Chondrocyte (in vitro differentiated cells): ENCODE measurements around the gene TENT4A. TPM values are rescaled to one million over a fixed set of nuclear protein-coding genes. Genes with fewer than 3 reads are reported as not detected.

Experiments
- DNase-seq: peaks from one replicate; pipeline ENCODE4 v3.0.0; 2021; ENCODE audit warnings: mixed read lengths, low spot score
- H3K27ac Mint-ChIP-seq: one replicate; pipeline ENCODE4 v1.8.0; 2021; ENCODE audit warnings: mild to moderate bottlenecking, moderate library complexity, mixed read lengths; ENCODE audit not compliant: unreplicated experiment
- H3K27me3 Mint-ChIP-seq: 2 replicates; pipeline ENCODE4 v1.8.0; 2021; ENCODE audit warnings: low read depth, mixed read lengths
- H3K36me3 Mint-ChIP-seq: 2 replicates; pipeline ENCODE4 v1.8.0; 2021; ENCODE audit warnings: low read depth, mixed read lengths
- H3K4me1 Mint-ChIP-seq: 2 replicates; pipeline ENCODE4 v1.8.0; 2021; ENCODE audit warnings: low read depth, mild to moderate bottlenecking, mixed read lengths
- H3K4me3 Mint-ChIP-seq: one replicate; pipeline ENCODE4 v1.8.0; 2021; ENCODE audit warnings: mild to moderate bottlenecking, moderate library complexity, mixed read lengths; ENCODE audit not compliant: unreplicated experiment
- H3K9me3 Mint-ChIP-seq: 2 replicates; pipeline ENCODE4 v1.8.0; 2021; ENCODE audit warnings: low read depth, mixed read lengths
- total RNA-seq: library from RNA; stranded (reverse); gene quantifications from 3 replicates; pipeline ENCODE4 v1.2.1, GENCODE V29; 2021
- TF ChIP-seq, protein P1 (sequence below): fragments of 200-600 bp; sonication (generic); IDR thresholded peaks from 2 replicates; pipeline ENCODE4 v1.5.0; 2021; ENCODE audit warnings: antibody characterized with exemption, mild to moderate bottlenecking, moderate library complexity

Gene TENT4A
- total RNA-seq, 1 donor from 2014 or later = 21.5 TPM

DNA sequence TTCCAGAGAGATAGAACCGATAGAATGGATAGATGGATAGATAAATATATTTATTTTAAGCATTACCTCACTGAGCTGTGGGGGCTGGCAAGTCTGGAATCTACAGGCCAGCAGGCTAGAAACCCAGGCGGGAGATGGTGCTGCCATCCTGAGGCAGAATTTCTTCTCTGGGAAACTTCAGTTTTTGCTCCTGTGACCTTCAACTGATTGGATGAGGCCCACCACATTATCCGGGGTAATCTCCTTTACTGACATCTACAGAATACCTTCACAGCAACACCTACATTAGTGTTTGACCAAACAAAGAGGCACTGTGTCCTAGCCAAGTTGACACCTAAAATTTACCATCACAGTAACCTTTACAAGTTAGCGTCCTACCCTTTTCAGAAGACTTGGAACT lies 29.2 kb upstream of the TENT4A start:
- H3K27me3 Mint-ChIP-seq = peaks cover 6% of the 10 kb centered on the region
- TF ChIP-seq, protein P1, sequence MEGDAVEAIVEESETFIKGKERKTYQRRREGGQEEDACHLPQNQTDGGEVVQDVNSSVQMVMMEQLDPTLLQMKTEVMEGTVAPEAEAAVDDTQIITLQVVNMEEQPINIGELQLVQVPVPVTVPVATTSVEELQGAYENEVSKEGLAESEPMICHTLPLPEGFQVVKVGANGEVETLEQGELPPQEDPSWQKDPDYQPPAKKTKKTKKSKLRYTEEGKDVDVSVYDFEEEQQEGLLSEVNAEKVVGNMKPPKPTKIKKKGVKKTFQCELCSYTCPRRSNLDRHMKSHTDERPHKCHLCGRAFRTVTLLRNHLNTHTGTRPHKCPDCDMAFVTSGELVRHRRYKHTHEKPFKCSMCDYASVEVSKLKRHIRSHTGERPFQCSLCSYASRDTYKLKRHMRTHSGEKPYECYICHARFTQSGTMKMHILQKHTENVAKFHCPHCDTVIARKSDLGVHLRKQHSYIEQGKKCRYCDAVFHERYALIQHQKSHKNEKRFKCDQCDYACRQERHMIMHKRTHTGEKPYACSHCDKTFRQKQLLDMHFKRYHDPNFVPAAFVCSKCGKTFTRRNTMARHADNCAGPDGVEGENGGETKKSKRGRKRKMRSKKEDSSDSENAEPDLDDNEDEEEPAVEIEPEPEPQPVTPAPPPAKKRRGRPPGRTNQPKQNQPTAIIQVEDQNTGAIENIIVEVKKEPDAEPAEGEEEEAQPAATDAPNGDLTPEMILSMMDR = no peak
- no peak overlapping the region for H3K4me3 Mint-ChIP-seq

DNA sequence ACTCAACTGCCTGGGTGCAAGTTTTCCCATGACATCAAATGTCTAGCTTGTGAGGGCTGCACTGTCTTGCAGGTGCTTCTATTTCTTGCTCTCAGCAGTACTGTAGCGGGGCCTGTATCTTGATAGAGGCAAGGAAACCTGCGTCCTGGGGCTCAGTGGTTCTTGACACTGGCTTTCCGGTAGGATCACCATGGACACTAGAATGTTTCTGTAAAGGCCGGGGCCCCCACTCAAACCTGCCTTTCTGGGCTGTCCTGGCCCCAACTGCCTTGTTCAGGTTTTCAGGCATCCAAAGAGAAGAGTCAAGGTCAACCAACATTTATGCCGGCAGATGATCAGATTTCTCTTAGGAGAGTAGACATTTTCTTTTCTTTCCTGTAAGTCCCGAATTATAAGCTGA lies 26.7 kb upstream of the TENT4A start:
- Mint-ChIP-seq H3K36me3 (no peaks in the 10 kb centered on the region), H3K27ac (no peak overlapping the region), H3K27me3 (peaks cover 17% of the 10 kb centered on the region), H3K4me3 (peak overlapping the region; percentile 40), H3K9me3 (no peaks in the 10 kb centered on the region), H3K4me1 (peaks cover 9% of the 10 kb centered on the region)
- TF ChIP-seq, protein P1 = no peak
- DNase-seq = no peak

More for the DNA sequence above, 29.2 kb upstream of the TENT4A start:
- DNase-seq = no peak
- H3K4me1 Mint-ChIP-seq = peaks cover 9% of the 10 kb centered on the region
- no peak overlapping the region for H3K27ac Mint-ChIP-seq
- H3K36me3 Mint-ChIP-seq = no peaks in the 10 kb centered on the region
- no peaks in the 10 kb centered on the region for H3K9me3 Mint-ChIP-seq

DNA sequence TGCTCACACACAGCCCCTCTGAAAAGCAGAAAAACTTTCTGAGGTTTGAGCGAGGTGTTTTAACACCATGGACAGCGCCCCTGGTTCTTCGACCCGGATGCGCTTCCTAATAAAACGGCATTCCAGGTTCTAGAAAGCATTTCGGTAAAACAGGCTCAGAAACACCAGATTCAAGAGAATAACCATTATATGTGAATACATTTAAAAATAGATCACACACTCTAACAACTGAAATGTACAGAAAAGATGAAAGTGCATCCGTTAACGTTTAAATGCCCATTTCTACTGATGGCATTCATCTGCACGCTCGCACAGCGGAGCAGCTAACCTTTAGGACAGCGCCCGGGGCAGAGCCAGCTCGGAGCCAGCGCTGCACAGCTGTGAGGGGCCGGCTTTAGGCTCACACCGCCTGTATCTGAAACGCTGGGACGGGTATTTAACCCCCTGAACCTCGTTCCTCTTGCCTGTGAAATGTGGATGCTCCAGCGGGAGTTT lies 26.3 kb upstream of the TENT4A start:
- TF ChIP-seq, protein P1 = peak; percentile 14
- Mint-ChIP-seq H3K27ac (no peak overlapping the region), H3K36me3 (no peaks in the 10 kb centered on the region), H3K4me3 (peak overlapping the region; percentile 40), H3K9me3 (no peaks in the 10 kb centered on the region), H3K27me3 (peaks cover 16% of the 10 kb centered on the region), H3K4me1 (peaks cover 9% of the 10 kb centered on the region)
- no peak for DNase-seq

GRCh38 chr5:6687505-6687904 lies 25.7 kb upstream of the TENT4A start:
- H3K27me3 Mint-ChIP-seq = peaks cover 18% of the 10 kb centered on the region
- H3K4me3 Mint-ChIP-seq = peak overlapping the region; percentile 40
- H3K9me3 Mint-ChIP-seq = no peaks in the 10 kb centered on the region
- H3K36me3 Mint-ChIP-seq = no peaks in the 10 kb centered on the region
- H3K4me1 Mint-ChIP-seq = peaks cover 9% of the 10 kb centered on the region
- H3K27ac Mint-ChIP-seq = no peak overlapping the region
- no peak for DNase-seq
- TF ChIP-seq, protein P1 = no peak

DNA sequence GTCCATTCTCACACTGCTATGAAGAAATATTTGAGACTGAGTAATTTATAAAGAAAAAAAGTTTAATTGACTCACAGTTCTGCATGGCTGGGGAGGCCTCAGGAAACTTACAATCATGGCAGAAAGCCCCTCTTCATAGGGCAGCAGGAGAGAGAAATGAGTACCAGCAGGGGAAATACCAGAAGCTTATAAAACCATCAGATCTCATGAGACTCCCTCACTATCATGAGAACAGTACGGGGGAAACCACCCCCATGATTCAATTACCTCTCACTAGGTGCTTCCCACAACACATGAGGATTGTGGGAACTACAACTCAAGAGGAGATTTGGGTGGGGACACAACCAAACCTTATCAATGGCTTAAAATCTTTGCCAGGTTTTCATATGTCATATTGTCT lies 20.3 kb upstream of the TENT4A start:
- Mint-ChIP-seq H3K27ac (no peak overlapping the region), H3K36me3 (peaks cover 1% of the 10 kb centered on the region), H3K4me1 (no peaks in the 10 kb centered on the region), H3K9me3 (no peaks in the 10 kb centered on the region), H3K4me3 (no peak overlapping the region), H3K27me3 (peaks cover 32% of the 10 kb centered on the region)
- TF ChIP-seq, protein P1 = no peak
- no peak for DNase-seq
